Neural progenitor cell (in vitro differentiated cells): Measurements from ENCODE around the gene DAAM2. TPM values are rescaled to one million over a fixed set of nuclear protein-coding genes. Genes with fewer than 3 reads are reported as not detected.

Source experiments
- DNase-seq: peaks from one replicate; pipeline ENCODE4 v3.0.0-alpha.2; 2016; ENCODE audit warnings: low spot score
- H2AFZ ChIP-seq: fragments of 200-600 bp; sonication (generic); replicated peaks from 2 replicates; pipeline ENCODE4 v1.6.1; 2016; ENCODE audit warnings: antibody characterized with exemption
- H3F3A ChIP-seq: fragments of 200-600 bp; sonication (generic); 2 replicates; pipeline ENCODE4 v1.6.1; 2016; ENCODE audit warnings: antibody characterized with exemption, low read depth
- H3K27ac ChIP-seq: fragments of 200-600 bp; sonication (generic); 2 replicates; pipeline ENCODE4 v1.5.1; 2016; ENCODE audit warnings: mild to moderate bottlenecking
- H3K27me3 ChIP-seq: fragments of 200-600 bp; sonication (generic); 2 replicates; pipeline ENCODE4 v1.6.1; 2016; ENCODE audit warnings: mild to moderate bottlenecking, moderate library complexity
- H3K36me3 ChIP-seq: fragments of 200-600 bp; sonication (generic); 2 replicates; pipeline ENCODE4 v1.5.1; 2016
- H3K4me1 ChIP-seq: fragments of 200-600 bp; sonication (generic); 2 replicates; pipeline ENCODE4 v1.6.1; 2016; ENCODE audit warnings: mixed run types
- H3K4me2 ChIP-seq: fragments of 200-600 bp; sonication (generic); 2 replicates; pipeline ENCODE4 v1.6.1; 2016
- H3K4me3 ChIP-seq: fragments of 200-600 bp; sonication (generic); 2 replicates; pipeline ENCODE4 v1.5.1; 2016
- H3K79me2 ChIP-seq: fragments of 200-600 bp; sonication (generic); 2 replicates; pipeline ENCODE4 v1.6.1; 2016; ENCODE audit warnings: low read depth
- H3K9ac ChIP-seq: fragments of 200-600 bp; sonication (generic); 2 replicates; pipeline ENCODE4 v1.6.1; 2016
- H3K9me3 ChIP-seq: fragments of 200-600 bp; sonication (generic); 2 replicates; pipeline ENCODE4 v1.5.1; 2016; ENCODE audit warnings: low read depth
- H4K20me1 ChIP-seq: fragments of 200-600 bp; sonication (generic); 2 replicates; pipeline ENCODE4 v1.6.1; 2016; ENCODE audit warnings: low read depth
- H3K27ac Mint-ChIP-seq: 3 replicates; pipeline ENCODE4 v1.8.0; 2021; ENCODE audit warnings: mixed read lengths
- H3K27me3 Mint-ChIP-seq: 2 replicates; pipeline ENCODE4 v1.8.0; 2022; ENCODE audit warnings: low read depth, mild to moderate bottlenecking, inconsistent platforms, moderate library complexity, mixed read lengths; ENCODE audit not compliant: insufficient read depth
- H3K36me3 Mint-ChIP-seq: 3 replicates; pipeline ENCODE4 v1.8.0; 2021; ENCODE audit warnings: mixed read lengths
- H3K4me1 Mint-ChIP-seq: 3 replicates; pipeline ENCODE4 v1.8.0; 2021; ENCODE audit warnings: mixed read lengths
- H3K4me3 Mint-ChIP-seq: 3 replicates; pipeline ENCODE4 v1.8.0; 2021; ENCODE audit warnings: mild to moderate bottlenecking, moderate library complexity, mixed read lengths
- H3K9me3 Mint-ChIP-seq: 3 replicates; pipeline ENCODE4 v1.8.0; 2020; ENCODE audit warnings: mixed read lengths
- EZH2 ChIP-seq: fragments of 200-600 bp; sonication (generic); IDR thresholded peaks from 2 replicates; pipeline ENCODE4 v1.6.1; 2017; ENCODE audit warnings: antibody characterized with exemption, mild to moderate bottlenecking, moderate library complexity
- EZH2phosphoT487 ChIP-seq: fragments of 200-600 bp; sonication (generic); IDR thresholded peaks from 2 replicates; pipeline ENCODE4 v1.6.1; 2017; ENCODE audit warnings: antibody characterized with exemption
- total RNA-seq: library from RNA; depleted of rRNA; stranded (reverse); fragments of >200 nt; gene quantifications from 2 replicates; pipeline ENCODE4 v1.2.3, GENCODE V29; 2015; ENCODE audit warnings: low replicate concordance
- TF ChIP-seq, protein P1 (sequence below): fragments of 200-600 bp; sonication (generic); IDR thresholded peaks from 2 replicates; pipeline ENCODE4 v1.5.1; 2017; ENCODE audit warnings: antibody characterized with exemption, mild to moderate bottlenecking

Gene DAAM2
- total RNA-seq, 1 donor from 2014 or later: 2.1 TPM

- H3K27ac Mint-ChIP-seq: peak overlapping the region; percentile 17
- Histone ChIP-seq H3K9ac (no peak overlapping the region), H2AFZ (no peak overlapping the region), H3K36me3 (no peaks in the 10 kb centered on the region), H3K27ac (no peak overlapping the region), H3K27me3 (no peaks in the 10 kb centered on the region), H3K4me1 (no peaks in the 10 kb centered on the region), H3K9me3 (no peaks in the 10 kb centered on the region), H3F3A (no peaks in the 10 kb centered on the region), H3K4me2 (no peak overlapping the region), H3K4me3 (no peak overlapping the region), H4K20me1 (no peaks in the 10 kb centered on the region), H3K79me2 (no peaks in the 10 kb centered on the region)
- no peaks in the 10 kb centered on the region for H3K9me3 Mint-ChIP-seq
- no peaks in the 10 kb centered on the region for H3K27me3 Mint-ChIP-seq
- no peak for DNase-seq
- peaks cover 3% of the 10 kb centered on the region for H3K4me1 Mint-ChIP-seq
- TF ChIP-seq EZH2: no peak
- TF ChIP-seq, protein P1, sequence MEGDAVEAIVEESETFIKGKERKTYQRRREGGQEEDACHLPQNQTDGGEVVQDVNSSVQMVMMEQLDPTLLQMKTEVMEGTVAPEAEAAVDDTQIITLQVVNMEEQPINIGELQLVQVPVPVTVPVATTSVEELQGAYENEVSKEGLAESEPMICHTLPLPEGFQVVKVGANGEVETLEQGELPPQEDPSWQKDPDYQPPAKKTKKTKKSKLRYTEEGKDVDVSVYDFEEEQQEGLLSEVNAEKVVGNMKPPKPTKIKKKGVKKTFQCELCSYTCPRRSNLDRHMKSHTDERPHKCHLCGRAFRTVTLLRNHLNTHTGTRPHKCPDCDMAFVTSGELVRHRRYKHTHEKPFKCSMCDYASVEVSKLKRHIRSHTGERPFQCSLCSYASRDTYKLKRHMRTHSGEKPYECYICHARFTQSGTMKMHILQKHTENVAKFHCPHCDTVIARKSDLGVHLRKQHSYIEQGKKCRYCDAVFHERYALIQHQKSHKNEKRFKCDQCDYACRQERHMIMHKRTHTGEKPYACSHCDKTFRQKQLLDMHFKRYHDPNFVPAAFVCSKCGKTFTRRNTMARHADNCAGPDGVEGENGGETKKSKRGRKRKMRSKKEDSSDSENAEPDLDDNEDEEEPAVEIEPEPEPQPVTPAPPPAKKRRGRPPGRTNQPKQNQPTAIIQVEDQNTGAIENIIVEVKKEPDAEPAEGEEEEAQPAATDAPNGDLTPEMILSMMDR: no peak
- TF ChIP-seq EZH2phosphoT487: no peak
- H3K4me3 Mint-ChIP-seq: no peak overlapping the region
- H3K36me3 Mint-ChIP-seq: peaks cover 5% of the 10 kb centered on the region
Measured at GRCh38 chr6:39901116-39901655, 109.0 kb downstream of the DAAM2 start.

GRCh38 chr6:39901670-39902069 lies 109.5 kb downstream of the DAAM2 start:
- no peaks in the 10 kb centered on the region for H3K9me3 Mint-ChIP-seq
- TF ChIP-seq EZH2phosphoT487 (no peak), EZH2 (no peak)
- TF ChIP-seq, protein P1: no peak
- Histone ChIP-seq H3K36me3 (no peaks in the 10 kb centered on the region), H3K27ac (no peak overlapping the region), H3K27me3 (no peaks in the 10 kb centered on the region), H3K79me2 (no peaks in the 10 kb centered on the region), H2AFZ (no peak overlapping the region), H3K4me3 (no peak overlapping the region), H3K9me3 (no peaks in the 10 kb centered on the region), H4K20me1 (no peaks in the 10 kb centered on the region), H3K9ac (no peak overlapping the region), H3K4me2 (no peak overlapping the region), H3F3A (no peaks in the 10 kb centered on the region), H3K4me1 (no peaks in the 10 kb centered on the region)
- no peak overlapping the region for H3K27ac Mint-ChIP-seq
- peaks cover 5% of the 10 kb centered on the region for H3K36me3 Mint-ChIP-seq
- H3K4me3 Mint-ChIP-seq: no peak overlapping the region
- no peaks in the 10 kb centered on the region for H3K27me3 Mint-ChIP-seq
- H3K4me1 Mint-ChIP-seq: peaks cover 3% of the 10 kb centered on the region
- no peak for DNase-seq

DNA sequence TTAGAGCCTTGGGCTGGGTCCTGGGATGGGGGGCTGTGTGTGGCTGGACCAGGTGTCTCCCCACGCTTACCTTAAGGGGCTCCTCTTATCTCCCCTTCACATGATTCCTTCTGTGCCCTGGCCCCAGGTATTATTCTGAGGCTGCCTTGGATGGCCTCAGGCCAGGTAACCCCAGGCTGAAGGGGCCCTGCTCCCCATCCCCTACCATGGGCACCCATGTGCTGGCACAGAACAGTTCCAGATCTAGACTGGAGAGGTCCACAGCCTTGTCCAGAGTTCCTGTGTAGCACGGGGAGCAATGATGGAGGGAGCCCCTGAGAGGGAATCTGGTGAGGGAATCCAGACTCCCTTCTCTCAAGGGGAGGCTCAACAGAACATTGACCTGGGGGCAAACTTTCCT lies 110.0 kb downstream of the DAAM2 start:
- Histone ChIP-seq H3K9ac (no peak overlapping the region), H4K20me1 (no peaks in the 10 kb centered on the region), H3K4me1 (no peaks in the 10 kb centered on the region), H3K27me3 (no peaks in the 10 kb centered on the region), H3K27ac (no peak overlapping the region), H3K79me2 (no peaks in the 10 kb centered on the region), H2AFZ (no peak overlapping the region), H3F3A (no peaks in the 10 kb centered on the region), H3K4me3 (no peak overlapping the region), H3K36me3 (no peaks in the 10 kb centered on the region), H3K4me2 (no peak overlapping the region), H3K9me3 (no peaks in the 10 kb centered on the region)
- Mint-ChIP-seq H3K4me3 (no peak overlapping the region), H3K4me1 (peaks cover 3% of the 10 kb centered on the region), H3K9me3 (no peaks in the 10 kb centered on the region), H3K27ac (no peak overlapping the region), H3K36me3 (peaks cover 5% of the 10 kb centered on the region), H3K27me3 (no peaks in the 10 kb centered on the region)
- no peak for DNase-seq
- TF ChIP-seq EZH2phosphoT487 (no peak), EZH2 (no peak)
- TF ChIP-seq, protein P1: no peak
